ENCODE data around the gene GBE1.

DNA sequence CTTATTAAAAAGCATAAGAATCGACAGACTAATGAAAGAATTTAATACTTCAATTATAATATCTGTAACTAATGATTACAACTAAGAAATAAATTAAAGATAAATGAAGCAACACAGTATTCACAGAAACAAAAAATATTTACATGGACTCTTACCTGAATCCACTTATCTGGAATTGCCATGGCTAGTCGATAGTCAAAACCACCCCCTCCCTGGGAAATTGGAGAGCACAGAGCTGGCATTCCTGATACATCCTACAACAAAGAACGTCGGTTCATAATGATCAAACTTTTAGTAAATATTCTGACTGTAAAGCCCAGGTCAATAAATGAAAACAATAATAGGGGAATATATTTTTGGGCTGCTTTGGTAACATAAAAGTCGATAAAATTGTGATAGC lies 175.5 kb downstream of the GBE1 start:
- no peak for TF ChIP-seq CTCF (IDR thresholded peaks at IDR 0.05)
- no peak for TF ChIP-seq POLR2A (IDR thresholded peaks at IDR 0.05)

Data from suprapubic skin (tissue), 3 donors.